Measurements from ENCODE around the gene BAIAP3. TPM values are rescaled to one million over a fixed set of nuclear protein-coding genes. Genes with fewer than 3 reads are reported as not detected.
A peak's percentile ranks its signal among the peaks of the same experiment; 100 is the strongest.

BAIAP3 gene
- total RNA-seq, 1 experiment from 2014 or later = 6.8 TPM

- no peak overlapping the region for H2BK120ac ChIP-seq (ENCODE audit: low read depth, low read length, poor library complexity, severe bottlenecking)
- H3K23me2 ChIP-seq (ENCODE audit: insufficient read length, low read depth, low read length, poor library complexity, severe bottlenecking) = peaks cover 13% of the 10 kb centered on the region
- no peak overlapping the region for H2BK5ac ChIP-seq (ENCODE audit: insufficient read length, low read length)
- no peaks in the 10 kb centered on the region for H3K9me3 ChIP-seq (ENCODE audit: control insufficient read depth, low read depth, low read length)
- no peak overlapping the region for H2AK5ac ChIP-seq (ENCODE audit: insufficient read length, low read length)
- H3K27ac ChIP-seq (ENCODE audit: insufficient read length, low read depth, low read length) = no peak overlapping the region
- no peak overlapping the region for H2BK12ac ChIP-seq (ENCODE audit: insufficient read length, low read depth, low read length)
- H2BK20ac ChIP-seq (ENCODE audit: low read depth, low read length, poor library complexity, severe bottlenecking) = no peak overlapping the region
- Mint-ChIP-seq H3K36me3 (ENCODE audit: insufficient read depth in 1 of 3, low read depth in 3 of 3) (peaks cover 36 to 55% (median 50%) of the 10 kb centered on the region in 3 experiments), H3K9me3 (peaks cover 4 to 6% of the 10 kb centered on the region in 2 experiments), H3K27me3 (ENCODE audit: low read depth) (no peaks in the 10 kb centered on the region), H3K4me1 (peaks cover 13 to 20% of the 10 kb centered on the region in 2 experiments), H3K4me3 (peak overlapping the region in 1 of 2 experiments; percentile 26; a peak in 1 of 5 replicates), H3K27ac (peak overlapping the region in 2 of 3 experiments; percentile 40 to 85; a peak in 1 of 7 replicates)
- no peak overlapping the region for H3K23ac ChIP-seq (ENCODE audit: insufficient read length, low read depth, low read length)
- H4K20me1 ChIP-seq (ENCODE audit: control insufficient read depth, insufficient read depth, insufficient read length) = peaks cover 5% of the 10 kb centered on the region
- H3K56ac ChIP-seq (ENCODE audit: insufficient read length, low read depth, low read length) = no peak overlapping the region
- no peak overlapping the region for H4K91ac ChIP-seq (ENCODE audit: insufficient read length, low read depth, low read length)
- no peak for TF ChIP-seq CTCF (conservative IDR thresholded peaks at IDR 0.05)
- peaks cover 9% of the 10 kb centered on the region for H3K79me1 ChIP-seq (ENCODE audit: insufficient read depth, low read depth, low read length, poor library complexity, severe bottlenecking)
- H3K9ac ChIP-seq (ENCODE audit: extremely low read depth, insufficient read length, low read length) = no peak overlapping the region
- no peak overlapping the region for H3K18ac ChIP-seq (ENCODE audit: insufficient read length, low read depth, low read length)
- no peak overlapping the region for H3K4me2 ChIP-seq (ENCODE audit: insufficient read depth, insufficient read length, low read length)
- H2AFZ ChIP-seq (ENCODE audit: low read length) = no peak overlapping the region
- no peak overlapping the region for H2BK15ac ChIP-seq (ENCODE audit: low read depth, low read length)
- H3K27me3 ChIP-seq (ENCODE audit: insufficient read depth, low read length) = no peaks in the 10 kb centered on the region
- no CpG with 5 or more reads among the region's 16 CpGs for WGBS (ENCODE audit: extremely low coverage, insufficient read length, low lambda C conversion rate)
- no peak overlapping the region for H3K14ac ChIP-seq (ENCODE audit: insufficient read depth, low read length)
- H3K79me2 ChIP-seq (ENCODE audit: insufficient read depth, low read length) = peaks cover 47% of the 10 kb centered on the region
- no peaks in the 10 kb centered on the region; the same call in 1 of the 2 replicates for H3K4me1 ChIP-seq (ENCODE audit: insufficient read depth, low read length)
- DNase-seq = no peak
- H4K5ac ChIP-seq (ENCODE audit: insufficient read length, low read depth, low read length) = no peak overlapping the region
- H3T11ph ChIP-seq (ENCODE audit: low read length) = no peak overlapping the region
- no peak overlapping the region for H3K4ac ChIP-seq (ENCODE audit: low read depth, low read length)
- H4K8ac ChIP-seq (replicated peaks; ENCODE audit: insufficient read length, low read depth, low read length) = no peak overlapping the region
These were observed 21.0 kb upstream of the BAIAP3 start for GRCh38 chr16:1312467-1312816.

All from H9 (cell line).